Measurements from ENCODE around the gene TAS1R3.
A peak's percentile ranks its signal among the peaks of the same experiment; 100 is the strongest.

Gene TAS1R3

DNA sequence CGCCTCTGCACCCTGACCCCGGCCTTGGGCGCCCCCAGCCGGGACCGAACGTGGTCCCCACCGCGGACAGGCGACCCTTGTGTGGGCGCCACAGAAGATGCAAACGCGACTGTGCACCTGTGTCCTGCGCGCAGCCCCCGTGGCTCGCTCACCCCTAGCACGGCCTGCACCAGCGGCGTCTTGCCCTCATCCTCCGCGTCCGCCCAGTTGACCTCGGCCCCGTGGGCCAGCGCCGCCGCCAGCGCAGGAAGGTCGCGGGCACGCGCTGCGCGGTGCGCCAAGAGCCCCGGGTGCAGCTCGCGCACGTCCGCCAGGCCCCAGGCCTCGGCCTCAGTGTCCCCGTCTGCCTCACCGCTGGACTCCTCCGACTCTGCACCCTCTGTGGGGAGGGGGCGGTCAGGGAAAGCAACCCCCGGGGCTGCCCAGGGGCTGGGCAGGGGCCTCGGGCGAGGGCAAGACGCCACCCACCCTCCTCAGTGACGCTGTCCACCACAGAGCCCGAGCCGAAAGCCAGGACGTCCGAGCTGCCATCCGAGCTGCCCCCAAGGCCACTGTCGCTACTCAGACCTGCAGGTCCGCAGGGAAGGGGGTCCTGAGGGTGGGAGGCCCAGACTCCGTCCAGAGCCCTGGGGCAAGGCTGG is 36.7 kb upstream of the TAS1R3 start:
- DNase-seq (ENCODE audit: low read depth in 1 of 2, low spot score in 1 of 2) = no peak

- DNase-seq (ENCODE audit: low read depth in 1 of 2, low spot score in 1 of 2) = no peak
Measured at GRCh38 chr1:1295154-1295923, 35.7 kb upstream of the TAS1R3 start.

DNA sequence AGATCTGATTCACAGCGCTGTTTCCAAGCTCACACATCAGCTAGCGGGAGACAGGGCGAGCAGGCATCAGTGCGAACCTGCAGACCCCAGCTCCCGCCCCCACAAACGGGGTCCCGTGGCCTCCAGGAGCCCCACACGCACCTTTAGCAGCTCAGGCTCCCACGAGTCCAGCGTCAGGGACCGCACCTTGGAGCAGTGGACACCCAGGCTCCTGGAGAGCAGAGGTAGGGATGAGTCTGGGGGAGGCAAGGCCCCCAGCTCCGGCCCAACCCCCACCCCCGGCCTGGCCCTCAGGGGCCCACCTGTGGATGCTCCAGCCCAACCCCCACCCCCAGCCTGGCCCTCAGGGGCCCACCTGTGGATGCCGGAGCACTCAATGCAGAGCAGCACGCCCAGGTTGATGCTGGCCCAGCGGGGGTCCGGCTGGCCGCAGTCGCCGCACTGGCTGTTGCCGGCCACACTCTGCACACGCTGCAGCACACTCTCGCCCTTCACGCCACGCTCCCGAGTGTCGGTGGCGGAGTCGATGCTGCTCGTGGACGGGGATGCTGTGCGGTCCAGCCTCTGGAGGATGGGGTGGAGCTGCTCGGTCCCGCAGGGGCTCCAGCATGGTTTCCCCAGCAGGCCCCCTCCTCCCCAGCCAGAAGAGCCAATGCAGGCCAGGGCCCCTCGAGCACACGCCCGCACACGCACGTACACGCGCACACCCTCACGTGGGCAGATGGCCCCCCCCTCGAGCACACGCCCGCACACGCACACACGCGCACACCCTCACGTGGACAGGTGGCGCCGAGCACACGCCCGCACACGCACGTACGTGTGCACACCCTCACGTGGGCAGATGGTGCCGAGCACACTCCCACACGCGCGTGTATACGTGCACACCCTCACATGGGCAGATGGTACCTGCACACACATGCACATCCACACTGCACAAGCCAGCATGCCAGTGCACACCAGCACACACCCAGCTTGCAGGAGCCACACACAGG is 34.7 kb upstream of the TAS1R3 start:
- no peak for DNase-seq (ENCODE audit: low read depth in 1 of 2, low spot score in 1 of 2)

DNA sequence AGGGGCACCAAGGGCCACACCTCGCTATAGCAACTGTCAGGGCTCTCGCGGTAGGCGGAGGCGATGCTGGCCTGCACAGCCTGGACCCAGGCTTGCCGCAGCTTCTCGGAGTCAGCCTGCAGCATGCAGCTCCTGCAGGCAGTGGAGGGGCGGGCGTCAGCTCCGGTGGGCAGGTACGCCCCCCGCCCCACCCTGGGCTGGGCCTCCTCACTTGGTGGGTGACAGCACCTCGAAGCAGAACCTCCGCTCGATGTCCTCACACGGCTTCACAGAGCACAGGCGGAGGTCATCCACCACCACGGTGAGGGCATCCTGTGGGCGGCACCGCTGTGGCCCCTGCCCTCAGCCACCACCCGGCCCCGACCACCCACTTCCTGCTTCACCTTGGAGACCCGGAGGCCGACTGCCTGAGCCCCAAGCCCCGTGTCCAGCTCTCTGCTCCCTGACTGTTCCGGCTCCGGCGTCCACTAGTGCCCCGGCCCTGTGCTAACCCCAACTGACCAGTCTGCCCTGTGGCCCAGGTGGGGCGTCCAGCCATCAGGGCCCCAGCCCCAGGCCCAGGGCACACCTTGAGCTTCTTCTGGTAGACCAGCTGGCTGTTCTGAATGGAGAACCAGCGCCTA is 33.2 kb upstream of the TAS1R3 start:
- DNase-seq (ENCODE audit: low read depth in 1 of 2, low spot score in 1 of 2) = no peak

DNA sequence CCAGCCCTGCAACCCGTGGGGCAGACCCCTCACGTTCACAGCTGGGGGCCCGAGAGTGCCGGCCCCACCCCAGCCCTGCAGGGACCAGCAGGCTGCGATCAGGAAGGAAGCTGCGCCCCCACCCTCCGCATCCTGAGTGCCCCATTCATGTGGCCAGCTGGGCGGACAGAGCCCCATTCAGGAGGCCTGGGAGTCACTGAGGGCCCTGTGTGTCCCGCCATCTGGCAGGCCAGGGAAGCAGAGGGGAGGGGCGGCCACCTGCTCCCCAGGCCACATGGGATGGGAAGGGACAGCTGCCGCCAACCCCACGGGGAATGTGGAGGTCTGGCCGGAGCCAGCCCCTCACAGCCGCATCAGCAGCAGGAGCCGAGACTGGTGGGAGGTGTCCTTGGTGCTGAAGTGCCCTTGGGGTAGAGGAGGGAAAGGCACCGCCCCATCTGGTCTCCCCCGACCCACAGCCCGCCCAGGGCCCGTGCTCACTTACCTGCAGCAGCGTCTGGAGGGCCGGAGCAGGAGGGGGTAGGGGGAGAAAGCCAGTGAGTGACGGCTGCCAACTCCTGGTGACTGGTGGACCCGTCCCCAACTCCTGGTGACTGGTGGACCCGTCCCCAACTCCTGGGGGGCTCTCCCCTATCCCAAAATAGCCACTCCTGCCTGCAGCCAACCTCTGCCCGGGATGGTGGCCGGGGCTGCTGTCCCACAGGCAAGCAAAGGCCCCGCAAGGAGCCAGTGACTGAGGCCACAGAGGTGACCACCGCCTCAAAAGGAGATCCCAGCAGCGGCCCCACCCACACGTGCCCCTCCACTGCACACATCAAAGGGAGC is 32.0 kb upstream of the TAS1R3 start:
- no peak for DNase-seq (ENCODE audit: low read depth in 1 of 2, low spot score in 1 of 2)

DNA sequence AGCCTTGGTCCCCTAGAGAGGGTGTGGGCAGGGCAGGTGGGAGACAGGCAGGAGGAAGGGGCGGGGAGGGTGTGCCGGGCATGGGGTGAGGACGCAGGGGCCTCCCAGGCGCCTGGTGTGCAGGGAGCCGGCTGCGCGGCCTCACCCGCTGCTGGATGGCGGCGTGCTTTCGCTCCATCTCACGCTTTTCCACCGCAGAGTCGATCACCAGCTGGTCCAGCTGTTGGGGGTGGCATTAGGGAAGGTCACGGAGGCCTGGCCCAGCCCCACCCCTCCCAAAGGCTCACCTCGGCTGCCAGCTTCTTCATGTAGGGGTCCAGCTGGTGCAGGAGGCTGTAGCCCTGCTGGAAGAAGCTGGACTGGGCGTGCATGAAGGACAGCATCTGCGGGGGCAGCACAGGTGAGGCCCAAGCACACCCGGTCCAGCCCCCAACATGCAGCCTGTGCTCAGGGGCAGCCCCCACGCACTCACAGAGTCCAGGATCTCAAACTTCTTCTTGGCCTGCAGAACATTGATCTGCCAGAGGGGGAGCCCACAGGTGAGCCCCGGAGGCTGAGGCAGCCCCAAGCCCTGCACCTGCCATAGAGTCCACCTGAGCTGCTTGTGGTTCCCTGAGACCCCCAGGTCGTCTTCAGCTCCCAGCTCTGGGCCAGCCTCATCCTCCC is 31.3 kb upstream of the TAS1R3 start:
- DNase-seq (ENCODE audit: low read depth in 1 of 2, low spot score in 1 of 2) = no peak

DNA sequence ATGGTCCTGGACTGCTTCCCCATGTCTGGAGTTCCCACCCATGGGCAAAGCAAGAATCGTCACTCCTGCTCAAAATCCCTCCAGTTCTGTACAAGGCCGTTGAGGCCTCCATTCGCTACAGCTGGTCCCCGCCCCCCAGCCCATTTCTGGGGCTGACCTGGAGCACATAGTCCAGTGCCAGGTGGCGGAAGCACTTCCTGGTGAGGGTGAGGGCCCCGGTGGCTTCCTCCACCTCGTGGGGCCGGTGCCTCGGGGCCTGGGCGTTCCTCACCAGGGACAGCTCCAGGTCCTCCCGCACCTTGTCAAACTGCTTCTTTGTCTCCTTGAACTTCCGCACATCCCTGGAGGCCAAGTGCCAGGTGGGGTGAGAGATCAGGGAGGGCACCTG is 30.7 kb upstream of the TAS1R3 start:
- no peak for DNase-seq (ENCODE audit: low read depth in 1 of 2, low spot score in 1 of 2)

GRCh38 chr1:1302006-1302430 is 29.1 kb upstream of the TAS1R3 start:
- DNase-seq (ENCODE audit: low read depth in 1 of 2, low spot score in 1 of 2) = no peak

DNA sequence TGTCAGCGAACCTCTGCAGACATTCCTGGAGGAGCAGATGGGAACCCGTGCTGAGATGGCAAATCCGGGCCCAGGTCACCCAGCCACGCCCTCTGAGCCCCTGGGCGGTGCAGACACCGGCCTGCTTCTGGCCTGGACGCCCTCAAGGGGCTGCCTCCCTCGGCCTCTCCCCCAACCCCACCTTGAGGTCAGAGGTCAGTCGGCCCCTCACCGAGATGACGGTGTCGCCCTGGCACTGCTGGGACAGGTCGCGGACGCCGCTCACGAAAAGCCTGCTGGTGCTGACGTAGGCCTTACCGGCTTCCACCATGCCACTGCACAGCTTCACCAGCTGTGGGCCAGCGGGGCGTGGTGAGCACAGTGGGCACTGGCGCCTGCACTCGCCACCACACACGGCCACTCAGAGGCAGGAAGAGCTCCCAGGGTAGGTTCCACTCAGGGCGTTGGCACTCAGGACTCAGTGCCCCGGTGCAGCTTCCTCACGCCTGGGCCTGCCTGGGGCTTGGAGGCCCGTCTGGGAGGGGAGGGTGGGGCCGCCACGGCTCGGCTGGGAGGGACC is 28.1 kb upstream of the TAS1R3 start:
- DNase-seq (ENCODE audit: low read depth in 1 of 2, low spot score in 1 of 2) = no peak

- DNase-seq (ENCODE audit: low read depth in 1 of 2, low spot score in 1 of 2) = no peak
Measured at GRCh38 chr1:1303736-1304135, 27.3 kb upstream of the TAS1R3 start.

DNA sequence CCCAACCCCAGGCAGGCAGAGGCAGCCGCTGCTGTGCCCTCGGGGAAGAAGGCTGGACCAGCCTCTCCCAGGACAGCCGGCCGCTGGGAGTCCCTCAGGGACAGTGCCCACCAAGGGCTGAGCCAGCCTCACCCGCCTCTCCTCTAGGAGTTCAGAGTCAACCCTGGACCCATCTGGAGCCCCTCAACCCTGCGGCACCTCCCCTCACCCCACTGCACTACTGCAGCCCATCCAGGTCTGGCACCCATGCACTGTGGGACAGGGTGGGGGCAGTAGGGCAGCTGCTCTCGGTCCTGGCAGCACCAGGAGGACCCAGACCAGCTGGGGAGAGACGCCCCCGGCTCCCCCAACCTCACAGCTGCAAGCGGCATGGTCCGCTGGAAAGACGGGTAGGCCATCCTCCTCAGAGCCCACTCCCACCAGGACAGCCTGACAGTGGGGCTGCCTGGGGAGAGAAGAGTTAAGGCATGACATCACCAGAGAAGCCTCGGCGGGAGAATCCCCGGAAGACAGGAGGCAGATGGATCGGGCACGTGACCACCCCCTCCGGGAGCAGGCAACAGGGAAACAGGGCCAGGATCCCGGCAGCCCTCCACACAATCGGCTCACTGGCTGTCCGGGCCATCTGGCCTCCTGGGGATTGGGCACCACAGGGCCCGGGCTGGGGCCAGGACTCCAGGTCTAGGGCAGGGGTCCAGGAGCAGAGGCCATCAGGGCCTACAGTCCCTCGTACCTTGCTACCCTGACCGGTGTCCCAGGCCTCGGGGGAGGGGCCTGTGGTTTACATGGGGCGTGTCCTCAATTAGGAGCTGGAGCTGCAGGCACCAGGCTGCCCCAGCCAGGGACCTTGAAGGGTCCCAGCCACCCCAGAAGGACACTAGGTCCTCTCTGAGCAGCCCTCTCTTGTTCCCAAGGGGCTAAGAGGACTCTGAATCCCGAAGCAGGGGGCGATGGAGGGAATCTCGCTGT is 26.5 kb upstream of the TAS1R3 start:
- no peak for DNase-seq (ENCODE audit: low read depth in 1 of 2, low spot score in 1 of 2)

DNA sequence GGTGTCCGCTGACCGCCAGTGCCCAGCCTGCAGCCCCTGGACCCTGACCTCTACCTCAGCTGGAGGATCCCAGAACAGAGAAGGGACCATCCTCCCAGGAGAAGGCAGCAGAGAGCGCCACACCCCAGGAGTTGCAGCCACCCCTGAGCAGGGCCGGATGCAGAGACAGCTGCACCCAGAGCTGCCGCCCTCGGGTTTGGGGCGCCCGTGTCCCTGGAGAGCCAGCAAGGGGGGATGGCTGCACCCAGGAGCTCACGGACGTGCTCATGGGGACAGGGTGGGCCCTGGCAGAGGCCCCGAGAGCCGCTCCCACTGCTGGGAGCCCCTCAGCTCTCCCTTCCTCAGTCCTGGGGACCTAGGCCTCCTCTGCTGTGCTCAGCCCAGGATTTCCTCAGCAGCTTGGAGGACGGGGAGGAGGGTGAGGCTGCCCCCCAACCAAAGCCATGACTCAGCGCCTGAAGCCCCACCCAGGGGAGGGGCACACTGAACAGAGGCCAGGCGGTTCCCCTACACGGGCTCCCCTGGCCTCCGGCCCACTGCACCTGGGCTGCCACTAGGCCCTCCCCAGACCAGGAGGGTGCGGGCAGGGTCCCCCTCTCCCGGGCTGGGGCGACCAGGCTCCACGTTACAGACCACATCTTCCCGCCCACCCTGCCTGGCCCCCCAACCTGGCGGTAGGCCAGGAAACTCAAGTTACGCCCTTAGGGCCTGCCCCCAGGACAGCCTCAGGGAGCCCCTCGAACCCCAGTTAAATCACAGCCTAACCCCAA is 25.6 kb upstream of the TAS1R3 start:
- DNase-seq (ENCODE audit: low read depth in 1 of 2, low spot score in 1 of 2) = peak; percentile 51 to 55

GRCh38 chr1:1306070-1306660 is 24.9 kb upstream of the TAS1R3 start:
- DNase-seq (ENCODE audit: low read depth in 1 of 2, low spot score in 1 of 2) = no peak

- DNase-seq (ENCODE audit: low read depth in 1 of 2, low spot score in 1 of 2) = no peak
Measured at GRCh38 chr1:1306661-1307260, 24.3 kb upstream of the TAS1R3 start.

DNA sequence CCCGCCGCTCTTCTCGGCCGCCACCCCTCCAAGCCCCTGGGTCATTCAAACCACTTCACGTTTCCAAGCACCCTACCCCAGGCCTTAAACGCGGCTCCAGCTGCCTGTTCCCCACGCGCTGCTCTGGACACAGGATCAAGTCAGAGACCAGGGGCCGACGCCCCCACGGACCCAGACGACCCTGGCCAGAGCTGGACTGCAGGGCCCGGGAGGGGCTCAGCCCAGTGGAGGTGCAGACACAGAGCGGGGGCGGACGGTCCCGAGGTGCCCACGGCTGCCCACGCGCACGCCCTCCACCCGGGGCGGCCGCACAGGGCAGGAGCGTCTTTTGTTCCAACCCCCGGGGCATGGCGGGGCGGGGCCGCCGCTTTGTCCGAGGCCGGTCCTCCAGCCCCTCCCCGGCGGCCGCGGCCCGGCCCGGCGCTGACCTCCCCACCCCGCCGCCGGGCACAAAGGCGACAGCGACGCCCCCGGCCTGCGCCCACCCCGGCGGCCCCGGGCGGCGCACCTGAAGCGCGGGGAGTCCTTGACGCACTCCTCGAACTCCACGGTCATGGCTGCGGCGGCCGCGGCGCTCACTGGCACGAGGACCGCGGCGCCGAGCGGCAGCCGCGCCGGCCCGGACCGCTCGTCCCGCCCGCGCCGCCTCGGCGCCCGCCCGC is 23.7 kb upstream of the TAS1R3 start:
- DNase-seq (ENCODE audit: low read depth in 1 of 2, low spot score in 1 of 2) = no peak

Measured in stimulated activated CD4-positive, alpha-beta T cell treated with anti-CD3 and anti-CD28 coated beads, Interleukin-15, amount 100 ng/mL, for 1 hour (primary cell).